ENCODE data around the gene COL8A1. TPM values are rescaled to one million over a fixed set of nuclear protein-coding genes. Genes with fewer than 3 reads are reported as not detected.

The COL8A1 gene
- total and polyA plus RNA-seq, 11 donors = 4.9 to 39.2 (median 21.1) TPM

GRCh38 chr3:99762901-99763300 is 124.5 kb downstream of the COL8A1 start:
- Histone ChIP-seq H3K4me3 (no peak overlapping the region), H3K36me3 (no peaks in the 10 kb centered on the region), H3K27me3 (no peaks in the 10 kb centered on the region), H3K27ac (no peak overlapping the region), H3K4me1 (peaks cover 0 to 38% (median 5%) of the 10 kb centered on the region in 12 donors), H3K9me3 (no peaks in the 10 kb centered on the region)
- no peak for DNase-seq
- TF ChIP-seq, protein P1, sequence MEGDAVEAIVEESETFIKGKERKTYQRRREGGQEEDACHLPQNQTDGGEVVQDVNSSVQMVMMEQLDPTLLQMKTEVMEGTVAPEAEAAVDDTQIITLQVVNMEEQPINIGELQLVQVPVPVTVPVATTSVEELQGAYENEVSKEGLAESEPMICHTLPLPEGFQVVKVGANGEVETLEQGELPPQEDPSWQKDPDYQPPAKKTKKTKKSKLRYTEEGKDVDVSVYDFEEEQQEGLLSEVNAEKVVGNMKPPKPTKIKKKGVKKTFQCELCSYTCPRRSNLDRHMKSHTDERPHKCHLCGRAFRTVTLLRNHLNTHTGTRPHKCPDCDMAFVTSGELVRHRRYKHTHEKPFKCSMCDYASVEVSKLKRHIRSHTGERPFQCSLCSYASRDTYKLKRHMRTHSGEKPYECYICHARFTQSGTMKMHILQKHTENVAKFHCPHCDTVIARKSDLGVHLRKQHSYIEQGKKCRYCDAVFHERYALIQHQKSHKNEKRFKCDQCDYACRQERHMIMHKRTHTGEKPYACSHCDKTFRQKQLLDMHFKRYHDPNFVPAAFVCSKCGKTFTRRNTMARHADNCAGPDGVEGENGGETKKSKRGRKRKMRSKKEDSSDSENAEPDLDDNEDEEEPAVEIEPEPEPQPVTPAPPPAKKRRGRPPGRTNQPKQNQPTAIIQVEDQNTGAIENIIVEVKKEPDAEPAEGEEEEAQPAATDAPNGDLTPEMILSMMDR (IDR thresholded peaks at IDR 0.05) = no peak
- no peak for TF ChIP-seq POLR2A (IDR thresholded peaks at IDR 0.05)
- WGBS, 4 donors = 91 to 100% (median 97%) methylated on average over 1 of the region's 1 CpG
- no peak for ATAC-seq
- intact Hi-C loops (cut with DNase I) = no loop called here

DNA sequence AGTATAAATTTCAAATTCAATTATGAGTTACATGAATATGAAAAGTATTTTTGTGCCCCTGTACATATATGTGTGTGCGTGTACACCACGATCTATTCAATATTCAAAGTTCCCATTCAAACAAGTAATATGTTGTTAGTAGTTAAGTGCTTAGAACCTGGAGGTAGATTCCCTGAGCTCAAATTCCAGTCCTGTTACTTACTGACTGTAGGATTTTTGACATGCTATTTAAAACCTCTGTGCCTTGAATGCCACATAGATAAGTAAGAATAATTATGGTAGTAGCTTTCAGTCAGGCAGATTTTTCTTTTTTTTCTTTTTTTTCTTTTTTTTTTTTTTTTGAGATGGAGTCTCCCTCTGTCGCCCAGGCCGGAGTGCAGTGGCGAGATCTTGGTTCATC is 126.0 kb downstream of the COL8A1 start:
- intact Hi-C loops (cut with DNase I) = no loop called here
- DNase-seq (no peak), ATAC-seq (no peak)
- Histone ChIP-seq H3K36me3 (no peaks in the 10 kb centered on the region), H3K27me3 (no peaks in the 10 kb centered on the region), H3K4me1 (peaks cover 0 to 38% (median 5%) of the 10 kb centered on the region in 12 donors), H3K27ac (no peak overlapping the region), H3K9me3 (no peaks in the 10 kb centered on the region), H3K4me3 (no peak overlapping the region)
- 79 to 94% (median 93%) methylated on average over 5 of the region's 5 CpGs for WGBS, 4 donors
- TF ChIP-seq, protein P1 (IDR thresholded peaks at IDR 0.05) = no peak
- no peak for TF ChIP-seq POLR2A (IDR thresholded peaks at IDR 0.05)

GRCh38 chr3:99765042-99765942 is 126.9 kb downstream of the COL8A1 start:
- Histone ChIP-seq H3K36me3 (no peaks in the 10 kb centered on the region), H3K4me1 (peaks cover 0 to 31% (median 5%) of the 10 kb centered on the region in 12 donors), H3K27ac (no peak overlapping the region), H3K4me3 (no peak overlapping the region), H3K9me3 (no peaks in the 10 kb centered on the region), H3K27me3 (no peaks in the 10 kb centered on the region)
- 69 to 78% (median 72%) methylated on average over 2 of the region's 2 CpGs for WGBS, 4 donors
- no peak for TF ChIP-seq POLR2A (IDR thresholded peaks at IDR 0.05)
- TF ChIP-seq, protein P1 (IDR thresholded peaks at IDR 0.05) = no peak
- ATAC-seq (no peak), DNase-seq (no peak)
- intact Hi-C loops (cut with DNase I) = no loop called here

DNA sequence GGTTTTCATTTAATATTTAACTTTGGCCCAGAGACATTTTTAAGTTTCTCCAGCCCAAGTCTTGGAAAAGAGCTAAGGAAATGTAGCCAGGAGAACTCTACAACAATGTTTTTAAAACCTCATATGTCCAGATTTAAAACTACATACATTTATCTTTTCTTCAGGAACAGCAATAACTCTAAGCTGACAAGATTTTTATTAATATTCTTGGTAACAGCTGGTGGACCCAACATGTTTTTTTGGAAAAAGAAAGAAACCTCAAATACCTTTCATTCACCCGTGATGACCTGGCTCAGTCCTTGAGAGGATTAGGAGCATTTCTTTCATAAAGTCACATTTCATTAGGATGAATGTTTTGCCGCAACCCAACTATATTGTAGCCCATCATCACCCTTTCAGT is 128.9 kb downstream of the COL8A1 start:
- Histone ChIP-seq H3K9me3 (no peaks in the 10 kb centered on the region), H3K4me1 (peaks cover 0 to 12% (median 0%) of the 10 kb centered on the region in 12 donors), H3K27ac (no peak overlapping the region), H3K4me3 (no peak overlapping the region), H3K36me3 (no peaks in the 10 kb centered on the region), H3K27me3 (no peaks in the 10 kb centered on the region)
- 86 to 95% (median 92%) methylated on average over 2 of the region's 2 CpGs for whole genome bisulfite sequencing, 4 donors
- intact Hi-C loops (cut with DNase I) = no loop called here
- no peak for ATAC-seq
- TF ChIP-seq, protein P1 (IDR thresholded peaks at IDR 0.05) = no peak
- TF ChIP-seq POLR2A (IDR thresholded peaks at IDR 0.05) = no peak
- DNase-seq = no peak
